BLaER1 (cell line): ENCODE measurements around the gene ESRRB.
"Not testable (repeated sequence)": the region's sequence is repeated elsewhere in the genome, so short reads cannot be mapped to it uniquely, and the experiment has no call there.

Experiments
- H3K27ac ChIP-seq: shearing (Covaris generic); formaldehyde crosslinking; 2 replicates; pipeline ENCODE4 v1.8.1; 2022
- H3K27me3 ChIP-seq: shearing (Covaris generic); formaldehyde crosslinking; 2 replicates; pipeline ENCODE4 v1.8.1; 2022
- H3K36me3 ChIP-seq: shearing (Covaris generic); formaldehyde crosslinking; 2 replicates; pipeline ENCODE4 v1.8.1; 2022
- H3K4me1 ChIP-seq: shearing (Covaris generic); formaldehyde crosslinking; 2 replicates; pipeline ENCODE4 v1.8.1; 2022
- H3K4me2 ChIP-seq: shearing (Covaris generic); formaldehyde crosslinking; 2 replicates; pipeline ENCODE4 v1.8.1; 2022
- H3K4me3 ChIP-seq: shearing (Covaris generic); formaldehyde crosslinking; 2 replicates; pipeline ENCODE4 v1.8.1; 2022
- H3K9ac ChIP-seq: shearing (Covaris generic); formaldehyde crosslinking; 2 replicates; pipeline ENCODE4 v1.8.1; 2022
- H3K9me3 ChIP-seq: shearing (Covaris generic); formaldehyde crosslinking; 2 replicates; pipeline ENCODE4 v1.8.1; 2022
- H4K20me1 ChIP-seq: shearing (Covaris generic); formaldehyde crosslinking; 2 replicates; pipeline ENCODE4 v1.8.1; 2022
- Cebpa-rat ChIP-seq: shearing (Covaris generic); IDR thresholded peaks from 2 replicates; pipeline ENCODE4 v1.8.1; 2022

Gene ESRRB

GRCh38 chr14:76525106-76525821 lies 149.3 kb downstream of the ESRRB start:
- H3K27me3 ChIP-seq = no peaks in the 10 kb centered on the region
- H3K4me2 ChIP-seq = no peak overlapping the region
- H4K20me1 ChIP-seq = no peaks in the 10 kb centered on the region
- H3K4me3 ChIP-seq = no peak overlapping the region
- no peak overlapping the region for H3K27ac ChIP-seq
- H3K9me3 ChIP-seq = peaks cover 16% of the 10 kb centered on the region
- H3K9ac ChIP-seq = no peak overlapping the region
- no peaks in the 10 kb centered on the region for H3K36me3 ChIP-seq
- H3K4me1 ChIP-seq = no peaks in the 10 kb centered on the region
- no peak for TF ChIP-seq Cebpa-rat

DNA sequence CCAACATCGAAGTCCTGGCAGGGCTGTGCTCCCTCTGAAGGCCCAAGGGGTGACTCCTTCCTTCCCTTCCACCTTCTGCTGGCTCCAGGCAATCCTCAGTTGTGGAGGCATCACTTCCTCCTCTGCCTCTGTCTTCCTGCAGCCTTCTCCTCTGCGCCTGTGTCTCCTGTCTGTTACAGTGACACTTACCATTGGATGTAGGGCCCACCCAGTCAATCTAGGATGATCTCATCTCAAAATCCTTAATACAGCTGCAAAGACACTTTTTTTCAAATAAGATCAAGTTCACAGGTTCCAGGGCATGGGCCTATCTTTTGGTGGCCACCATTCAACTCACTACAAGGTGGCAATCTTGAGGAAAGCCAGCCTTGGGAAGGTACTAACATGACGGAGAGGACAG lies 155.1 kb downstream of the ESRRB start:
- Histone ChIP-seq H4K20me1 (no peaks in the 10 kb centered on the region), H3K36me3 (no peaks in the 10 kb centered on the region)

GRCh38 chr14:76531821-76532318 lies 155.9 kb downstream of the ESRRB start:
- H3K9me3 ChIP-seq = no peaks in the 10 kb centered on the region
- no peaks in the 10 kb centered on the region for H4K20me1 ChIP-seq
- no peaks in the 10 kb centered on the region for H3K27me3 ChIP-seq
- H3K27ac ChIP-seq = no peak overlapping the region
- no peak overlapping the region for H3K9ac ChIP-seq
- no peak for TF ChIP-seq Cebpa-rat
- no peak overlapping the region for H3K4me2 ChIP-seq
- no peaks in the 10 kb centered on the region for H3K36me3 ChIP-seq
- H3K4me1 ChIP-seq = peaks cover 5% of the 10 kb centered on the region; the same call in 1 of the 2 replicates
- no peak overlapping the region for H3K4me3 ChIP-seq

More for the DNA sequence above, 155.1 kb downstream of the ESRRB start:
- Histone ChIP-seq H3K4me3 (no peak overlapping the region), H3K4me1 (peaks cover 5% of the 10 kb centered on the region; the same call in 1 of the 2 replicates), H3K9me3 (no peaks in the 10 kb centered on the region), H3K27ac (no peak overlapping the region), H3K9ac (no peak overlapping the region), H3K27me3 (no peaks in the 10 kb centered on the region), H3K4me2 (no peak overlapping the region)
- TF ChIP-seq Cebpa-rat = no peak

- not testable (repeated sequence) for H3K4me2 ChIP-seq
Measured at GRCh38 chr14:76536636-76537035, 160.7 kb downstream of the ESRRB start.

GRCh38 chr14:76537906-76538647 lies 162.1 kb downstream of the ESRRB start:
- no peak overlapping the region for H3K4me2 ChIP-seq
- no peaks in the 10 kb centered on the region for H3K4me1 ChIP-seq
- H3K36me3 ChIP-seq = no peaks in the 10 kb centered on the region
- no peaks in the 10 kb centered on the region for H4K20me1 ChIP-seq
- TF ChIP-seq Cebpa-rat = no peak
- no peak overlapping the region for H3K27ac ChIP-seq
- H3K9ac ChIP-seq = no peak overlapping the region
- H3K4me3 ChIP-seq = no peak overlapping the region
- H3K9me3 ChIP-seq = no peaks in the 10 kb centered on the region
- no peaks in the 10 kb centered on the region for H3K27me3 ChIP-seq

More at GRCh38 chr14:76536636-76537035, 160.7 kb downstream of the ESRRB start:
- not testable (repeated sequence) for H4K20me1 ChIP-seq, H3K27me3 ChIP-seq, H3K4me1 ChIP-seq, H3K9ac ChIP-seq, H3K4me3 ChIP-seq, H3K9me3 ChIP-seq, H3K36me3 ChIP-seq, H3K27ac ChIP-seq

GRCh38 chr14:76538648-76539008 lies 162.7 kb downstream of the ESRRB start:
- Histone ChIP-seq H3K9ac (no peak overlapping the region), H3K9me3 (no peaks in the 10 kb centered on the region), H3K27me3 (no peaks in the 10 kb centered on the region), H3K4me1 (no peaks in the 10 kb centered on the region), H4K20me1 (no peaks in the 10 kb centered on the region), H3K4me2 (no peak overlapping the region), H3K36me3 (no peaks in the 10 kb centered on the region), H3K27ac (no peak overlapping the region), H3K4me3 (no peak overlapping the region)
- TF ChIP-seq Cebpa-rat = no peak

- Histone ChIP-seq H3K36me3 (no peaks in the 10 kb centered on the region), H3K4me3 (no peak overlapping the region), H3K27me3 (no peaks in the 10 kb centered on the region), H3K9me3 (no peaks in the 10 kb centered on the region), H3K4me2 (no peak overlapping the region), H3K4me1 (no peaks in the 10 kb centered on the region), H4K20me1 (no peaks in the 10 kb centered on the region), H3K9ac (no peak overlapping the region), H3K27ac (no peak overlapping the region)
- no peak for TF ChIP-seq Cebpa-rat
Measured at GRCh38 chr14:76539130-76539529, 163.2 kb downstream of the ESRRB start.

DNA sequence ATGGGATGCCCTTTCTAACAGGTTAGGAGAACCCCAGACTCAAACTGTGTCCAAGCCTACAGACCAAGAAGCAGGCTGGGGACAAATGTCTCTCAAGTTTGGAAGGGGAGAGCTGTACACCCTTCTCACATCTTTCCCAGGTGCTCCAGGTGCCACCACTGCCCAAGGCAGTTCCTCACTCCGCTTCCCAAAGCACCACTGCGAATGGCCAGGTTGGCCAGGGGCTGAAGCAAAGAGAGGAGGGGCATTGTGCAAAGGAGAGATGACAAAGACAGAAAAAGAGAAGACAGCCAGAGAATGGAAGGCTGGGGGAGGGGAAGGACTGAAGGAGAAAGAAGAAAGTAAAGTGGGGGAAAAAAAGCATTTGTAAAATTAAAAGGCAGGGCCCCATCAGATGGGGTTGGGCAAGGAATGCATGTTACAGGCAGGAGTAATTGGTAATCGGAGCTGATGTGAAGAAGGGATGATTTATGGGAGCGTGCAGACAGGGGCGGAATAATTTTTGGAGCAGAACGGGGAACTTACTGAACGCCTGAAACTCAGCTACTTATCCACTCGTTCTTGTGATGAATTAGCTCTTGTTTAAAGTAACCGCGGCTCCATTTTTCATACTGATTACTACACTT lies 165.8 kb downstream of the ESRRB start:
- no peak overlapping the region for H3K4me2 ChIP-seq
- no peaks in the 10 kb centered on the region for H3K9me3 ChIP-seq
- H3K4me3 ChIP-seq = no peak overlapping the region
- no peaks in the 10 kb centered on the region for H3K27me3 ChIP-seq
- H3K9ac ChIP-seq = no peak overlapping the region
- H3K27ac ChIP-seq = no peak overlapping the region
- no peaks in the 10 kb centered on the region for H3K36me3 ChIP-seq
- H4K20me1 ChIP-seq = no peaks in the 10 kb centered on the region
- no peaks in the 10 kb centered on the region for H3K4me1 ChIP-seq
- TF ChIP-seq Cebpa-rat = no peak

DNA sequence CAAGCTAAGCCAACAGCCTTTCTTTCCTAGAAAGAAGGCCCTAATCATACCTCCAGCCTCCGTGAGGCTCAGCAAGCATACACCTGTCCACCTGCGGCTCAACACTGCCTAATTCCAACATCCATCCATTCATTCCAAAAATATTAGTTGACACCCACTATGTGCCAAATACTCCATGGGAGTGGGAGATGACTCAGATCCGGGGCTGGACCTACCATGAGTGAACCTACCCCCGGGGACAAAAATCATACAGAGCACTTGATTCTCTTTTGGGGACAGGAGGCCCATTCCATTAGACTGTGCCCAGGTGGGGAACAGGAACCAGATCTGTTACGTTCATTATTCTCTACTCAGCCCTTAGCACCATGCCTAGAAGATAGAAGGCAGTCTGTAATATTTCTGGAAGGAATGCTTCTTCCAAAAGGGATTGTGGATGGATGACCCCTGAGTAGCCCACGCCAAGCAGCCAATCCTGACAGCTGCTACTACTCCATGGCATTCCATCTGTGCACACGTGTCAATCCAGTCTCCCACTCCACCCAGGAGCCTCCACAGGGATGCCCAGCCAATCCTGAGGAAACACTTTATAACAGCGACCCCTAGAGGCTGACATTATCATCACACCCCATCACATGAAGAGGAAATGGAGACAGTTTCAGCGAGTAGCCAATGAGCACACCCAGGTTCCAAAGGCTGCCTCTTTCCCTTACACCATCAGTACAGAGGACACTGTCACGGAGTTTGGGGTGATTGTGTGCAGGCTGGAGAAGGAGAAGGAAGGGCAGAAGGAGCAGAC lies 170.7 kb downstream of the ESRRB start:
- H3K9me3 ChIP-seq = no peaks in the 10 kb centered on the region
- no peak for TF ChIP-seq Cebpa-rat
- H3K27me3 ChIP-seq = no peaks in the 10 kb centered on the region
- H3K4me1 ChIP-seq = no peaks in the 10 kb centered on the region
- no peak overlapping the region for H3K4me2 ChIP-seq
- H4K20me1 ChIP-seq = no peaks in the 10 kb centered on the region
- no peak overlapping the region for H3K4me3 ChIP-seq
- no peak overlapping the region for H3K27ac ChIP-seq
- H3K36me3 ChIP-seq = no peaks in the 10 kb centered on the region
- H3K9ac ChIP-seq = no peak overlapping the region
